Retinal pigment epithelial cell (primary cell): Measurements from ENCODE around the gene VSIG4.
"Not testable (repeated sequence)": the region's sequence is repeated elsewhere in the genome, so short reads cannot be mapped to it uniquely, and the experiment has no call there.

Experiments
- DNase-seq: peaks from one replicate; pipeline ENCODE4 v3.0.0-alpha.2; 2010; ENCODE audit warnings: low read depth
- H3K4me3 ChIP-seq: 2 replicates; pipeline ENCODE4 v1.5.1; 2011; ENCODE audit warnings: mild to moderate bottlenecking, low read length, control low read depth, moderate library complexity
- TF ChIP-seq, protein P1 (sequence below): conservative IDR thresholded peaks from 2 replicates; pipeline ENCODE4 v1.5.1; 2011; ENCODE audit warnings: low read depth, low read length, control low read depth, inconsistent platforms

VSIG4 gene

DNA sequence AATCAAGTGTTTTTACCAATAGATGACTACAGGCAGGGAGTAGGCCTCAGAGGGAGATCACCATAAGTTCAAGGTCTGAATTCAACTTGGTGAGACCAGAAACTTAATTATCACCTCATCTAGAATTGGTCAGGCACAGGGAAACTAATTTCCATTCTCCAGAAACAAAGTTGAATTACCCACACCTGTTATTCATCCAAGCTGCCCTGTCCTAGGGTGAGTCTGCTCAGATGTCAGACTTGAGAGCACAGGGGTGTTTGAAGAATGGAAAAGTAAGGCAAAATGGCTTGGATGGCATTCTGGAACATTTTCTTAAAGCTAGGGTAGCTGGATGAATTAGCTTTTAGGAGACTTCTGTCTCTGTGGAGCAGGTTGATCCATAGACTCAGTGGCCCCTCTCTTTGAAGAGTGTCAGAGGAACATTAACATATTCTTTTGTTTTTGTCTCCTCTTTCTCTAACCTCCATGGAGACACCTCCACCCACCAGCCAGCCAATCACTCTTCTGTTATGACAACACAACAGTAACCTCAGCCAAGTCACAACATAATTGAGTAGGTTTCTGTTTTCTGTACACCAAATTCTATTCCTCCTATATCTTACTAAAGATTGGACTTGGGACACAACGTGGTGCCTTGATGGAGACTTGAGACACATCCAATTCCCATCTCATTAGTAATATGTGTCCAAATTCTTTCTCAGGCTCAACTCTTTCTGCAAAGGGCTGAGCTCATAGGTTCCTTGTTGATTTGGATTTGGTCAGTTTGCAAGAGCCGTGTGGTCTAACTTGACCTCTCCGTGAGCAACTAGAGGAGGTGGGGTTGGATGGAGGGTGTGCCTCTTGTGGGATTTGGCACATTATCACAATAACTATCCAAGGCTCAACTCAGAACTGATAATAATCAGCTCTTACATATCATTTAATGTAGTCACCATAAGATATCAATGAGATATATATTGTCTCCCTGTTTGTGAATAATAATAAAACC, 45.1 kb downstream of the VSIG4 start:
- TF ChIP-seq, protein P1, sequence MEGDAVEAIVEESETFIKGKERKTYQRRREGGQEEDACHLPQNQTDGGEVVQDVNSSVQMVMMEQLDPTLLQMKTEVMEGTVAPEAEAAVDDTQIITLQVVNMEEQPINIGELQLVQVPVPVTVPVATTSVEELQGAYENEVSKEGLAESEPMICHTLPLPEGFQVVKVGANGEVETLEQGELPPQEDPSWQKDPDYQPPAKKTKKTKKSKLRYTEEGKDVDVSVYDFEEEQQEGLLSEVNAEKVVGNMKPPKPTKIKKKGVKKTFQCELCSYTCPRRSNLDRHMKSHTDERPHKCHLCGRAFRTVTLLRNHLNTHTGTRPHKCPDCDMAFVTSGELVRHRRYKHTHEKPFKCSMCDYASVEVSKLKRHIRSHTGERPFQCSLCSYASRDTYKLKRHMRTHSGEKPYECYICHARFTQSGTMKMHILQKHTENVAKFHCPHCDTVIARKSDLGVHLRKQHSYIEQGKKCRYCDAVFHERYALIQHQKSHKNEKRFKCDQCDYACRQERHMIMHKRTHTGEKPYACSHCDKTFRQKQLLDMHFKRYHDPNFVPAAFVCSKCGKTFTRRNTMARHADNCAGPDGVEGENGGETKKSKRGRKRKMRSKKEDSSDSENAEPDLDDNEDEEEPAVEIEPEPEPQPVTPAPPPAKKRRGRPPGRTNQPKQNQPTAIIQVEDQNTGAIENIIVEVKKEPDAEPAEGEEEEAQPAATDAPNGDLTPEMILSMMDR: no peak
- DNase-seq: no peak
- no peak overlapping the region for H3K4me3 ChIP-seq

DNA sequence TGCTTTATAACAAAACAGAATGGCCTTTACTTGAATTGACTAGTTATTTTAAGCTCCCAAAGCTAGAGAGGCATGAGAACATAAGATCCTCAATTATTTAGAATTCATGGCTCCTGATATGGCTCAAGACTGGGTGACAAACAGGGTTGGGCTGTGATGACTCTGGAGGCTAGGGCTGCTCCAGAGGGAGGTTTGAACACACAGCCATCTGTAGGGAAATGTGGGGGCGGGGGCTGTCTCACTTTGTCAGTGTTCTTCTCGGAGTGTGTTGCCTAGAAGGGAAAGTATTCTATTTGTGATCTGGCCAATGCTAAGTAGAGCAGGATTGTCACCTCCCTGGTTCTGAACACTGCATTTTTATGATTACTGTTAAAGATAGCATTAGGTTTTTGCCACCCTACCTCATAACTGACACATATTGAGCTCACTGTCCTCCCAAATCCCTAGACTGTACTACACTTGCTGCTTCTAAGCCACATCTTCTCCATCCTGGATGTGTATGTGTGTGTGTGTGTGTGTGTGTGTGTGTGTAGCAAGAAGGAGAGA, 45.9 kb downstream of the VSIG4 start:
- no peak for DNase-seq
- TF ChIP-seq, protein P1: no peak
- no peak overlapping the region for H3K4me3 ChIP-seq

DNA sequence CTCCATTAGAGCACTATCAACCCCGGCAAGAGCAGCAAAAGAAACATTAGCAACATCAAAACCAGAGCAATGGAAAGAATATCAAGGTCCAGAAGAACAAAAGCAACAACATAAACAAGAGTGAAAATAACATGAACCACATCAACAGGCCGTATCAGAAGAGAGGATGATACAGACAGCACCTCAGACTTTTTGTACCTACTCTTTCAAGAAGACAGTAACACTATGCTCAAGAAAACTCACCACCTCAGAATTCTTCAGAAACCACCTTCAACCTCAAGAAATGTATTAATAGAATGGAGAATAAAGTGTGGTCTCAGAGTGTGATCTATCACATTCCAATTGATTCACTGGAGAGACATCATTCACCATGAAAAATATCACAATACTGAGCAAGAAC, 46.5 kb downstream of the VSIG4 start:
- TF ChIP-seq, protein P1: no peak
- no peak for DNase-seq
- H3K4me3 ChIP-seq: no peak overlapping the region

DNA sequence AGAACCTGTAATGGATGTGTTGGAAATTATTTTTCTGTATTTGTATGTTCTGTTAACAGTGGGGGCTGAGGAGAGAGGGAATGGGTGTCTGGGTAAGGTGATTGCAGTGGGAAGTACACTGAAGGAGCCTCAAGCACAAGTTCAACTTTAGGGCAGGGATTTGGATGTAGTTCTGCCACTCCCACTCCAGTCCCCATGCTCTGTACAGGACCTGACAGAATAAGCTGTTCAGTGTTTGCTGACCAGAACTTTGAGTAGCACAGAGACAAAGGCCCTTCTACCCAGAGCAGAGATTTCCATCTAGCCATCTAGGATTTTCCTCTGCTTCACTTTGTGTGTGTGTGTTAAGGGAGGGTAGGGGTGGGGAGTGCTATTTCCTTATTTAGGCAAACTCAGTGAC, 49.2 kb downstream of the VSIG4 start:
- TF ChIP-seq, protein P1: no peak
- no peak for DNase-seq
- H3K4me3 ChIP-seq: no peak overlapping the region

DNA sequence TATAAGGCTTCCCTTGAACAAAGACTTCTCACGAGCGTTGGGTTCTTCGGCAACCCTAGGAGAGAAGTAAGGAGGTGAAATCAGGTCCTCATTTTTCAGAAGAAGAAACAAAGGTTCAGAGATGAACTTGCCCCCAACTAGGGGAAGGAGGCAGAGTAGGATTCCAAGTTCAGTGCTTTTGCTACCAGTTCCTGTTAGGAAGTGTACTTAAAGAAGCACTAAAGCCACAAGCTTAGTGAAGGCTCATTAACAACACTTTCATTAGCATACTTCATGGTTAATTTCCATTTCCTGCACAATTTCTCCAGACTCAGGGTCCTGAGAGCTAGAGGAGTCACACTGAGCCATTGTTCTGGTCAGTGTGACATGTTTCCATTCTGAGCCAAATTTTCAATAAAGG, 52.1 kb downstream of the VSIG4 start:
- DNase-seq: no peak
- H3K4me3 ChIP-seq: no peak overlapping the region
- TF ChIP-seq, protein P1: no peak

DNA sequence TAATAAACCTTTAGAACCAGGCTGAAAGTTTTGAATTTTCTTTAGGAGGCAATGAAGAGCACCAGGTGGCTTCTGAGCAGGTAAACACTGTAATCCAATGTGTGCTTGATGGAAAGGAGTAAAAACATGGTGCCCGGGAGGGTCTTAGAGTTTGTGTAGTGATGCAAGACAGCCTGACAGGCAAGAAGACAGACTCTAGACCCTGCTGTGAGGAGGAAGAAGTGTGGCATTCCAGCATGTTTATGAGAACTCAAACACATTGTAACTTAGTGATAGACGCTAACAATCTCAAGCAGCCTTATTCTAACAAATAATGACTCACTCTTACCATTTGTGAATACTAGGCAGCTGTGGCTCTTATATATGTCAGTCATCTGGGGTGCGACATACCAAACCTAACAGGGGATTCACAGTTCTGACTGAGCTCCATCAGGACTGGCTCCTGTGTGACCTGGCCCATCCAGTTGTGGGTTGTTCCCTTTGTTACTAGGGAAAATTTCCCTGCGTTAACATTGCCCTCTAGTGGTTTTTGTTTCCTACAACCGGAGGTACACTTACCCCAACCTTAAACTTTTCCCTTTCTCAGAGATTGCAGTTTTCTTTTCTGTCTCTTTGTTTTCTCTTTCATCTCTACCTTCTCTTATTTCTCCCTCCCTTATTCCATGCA, 53.8 kb downstream of the VSIG4 start:
- H3K4me3 ChIP-seq: no peak overlapping the region
- no peak for DNase-seq
- TF ChIP-seq, protein P1: peak; percentile 51

DNA sequence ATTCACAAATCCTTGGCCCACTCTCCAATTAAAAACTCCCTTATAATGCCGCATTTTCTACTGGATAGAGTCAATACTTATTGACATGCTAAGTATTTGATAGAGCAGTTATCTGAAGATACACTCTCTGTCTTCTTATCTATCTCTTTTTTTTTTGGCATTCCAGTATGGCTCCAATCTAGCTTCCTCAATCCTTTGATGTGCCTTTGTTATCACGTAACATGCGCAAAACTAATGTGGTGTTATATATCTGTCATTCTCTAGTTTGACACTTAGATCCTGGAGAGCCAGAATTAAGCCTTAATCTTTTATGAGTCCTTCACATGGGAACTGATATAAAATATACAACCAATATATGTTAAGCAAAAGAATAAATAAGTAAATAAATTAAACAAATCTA, 54.7 kb downstream of the VSIG4 start:
- H3K4me3 ChIP-seq: no peak overlapping the region
- TF ChIP-seq, protein P1: no peak

DNA sequence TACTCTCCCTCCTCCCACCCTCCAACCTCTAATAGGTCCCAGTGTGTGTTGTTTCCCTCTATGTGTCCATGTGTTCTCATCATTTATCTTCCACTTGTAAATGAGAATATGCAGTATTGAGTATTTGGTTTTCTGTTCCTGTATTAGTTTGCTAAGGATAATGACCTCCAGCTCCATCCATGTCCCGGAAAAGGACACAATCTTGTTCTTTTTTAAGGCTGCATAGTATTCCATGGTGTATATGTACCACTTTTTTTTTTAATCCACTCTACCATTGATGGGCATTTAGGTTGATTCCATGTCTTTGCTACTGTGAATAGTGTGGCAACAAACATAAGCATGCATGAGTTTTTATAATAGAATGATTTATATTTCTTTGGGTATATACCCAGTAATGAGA, 62.7 kb downstream of the VSIG4 start:
- DNase-seq, H3K4me3 ChIP-seq: not testable (repeated sequence)

More for the DNA sequence above, 54.7 kb downstream of the VSIG4 start:
- no peak for DNase-seq
